G401 (cell line): ENCODE measurements around the gene RCE1. TPM values are rescaled to one million over a fixed set of nuclear protein-coding genes. Genes with fewer than 3 reads are reported as not detected.

Experiments
- DNase-seq: peaks from one replicate; pipeline ENCODE4 v3.0.0-alpha.2; 2015; ENCODE audit warnings: low spot score
- in situ Hi-C: cut with HindIII; loops from 2 replicates; pipeline ENCODE4 v1.10.0; 2016; ENCODE audit warnings: low sequenced_read_pairs, mixed read lengths
- total RNA-seq: library from RNA; depleted of rRNA; stranded (reverse); fragments of >200 nt; shearing (Covaris generic); gene quantifications from 2 replicates; pipeline ENCODE4 v1.2.3, GENCODE V29; 2014

Gene RCE1
- total RNA-seq, 1 experiment from 2014 or later, result 32.7 TPM

GRCh38 chr11:66843776-66844495, 695 bp downstream of the RCE1 start:
- in situ Hi-C loops, result no loop called here
- DNase-seq, result no peak

DNA sequence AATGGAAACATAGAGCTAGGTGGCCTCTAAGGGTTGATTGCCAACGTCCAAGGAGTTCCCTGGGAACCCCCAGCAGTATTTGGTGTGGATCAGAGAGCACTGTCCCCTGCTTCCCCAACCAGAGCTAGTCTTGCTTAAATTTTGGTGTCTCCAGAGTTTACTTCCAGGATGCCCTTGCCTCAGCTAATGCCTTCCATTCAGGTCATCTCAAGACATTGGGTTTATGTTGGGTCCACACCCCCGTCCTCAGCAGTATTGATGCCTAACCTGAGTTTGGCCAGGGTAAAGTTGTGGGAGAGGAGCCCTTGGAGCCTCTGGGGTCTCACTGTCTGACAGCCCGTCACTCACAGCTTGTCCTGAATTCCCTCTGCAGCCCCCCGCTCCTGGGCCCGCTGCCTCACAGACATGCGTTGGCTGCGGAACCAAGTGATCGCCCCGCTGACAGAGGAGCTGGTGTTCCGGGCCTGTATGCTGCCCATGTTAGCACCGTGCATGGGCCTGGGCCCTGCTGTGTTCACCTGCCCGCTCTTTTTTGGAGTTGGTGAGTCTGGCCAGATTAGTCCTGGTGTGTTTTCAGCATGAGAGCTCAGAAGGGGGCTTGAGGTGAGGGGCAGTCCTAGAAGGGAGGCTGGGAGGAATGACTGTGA, 1.4 kb downstream of the RCE1 start:
- in situ Hi-C loops, result no loop called here
- no peak for DNase-seq

GRCh38 chr11:66845143-66845875, 2.1 kb downstream of the RCE1 start:
- in situ Hi-C loops, result no loop called here
- no peak for DNase-seq

GRCh38 chr11:66845876-66846212, 2.6 kb downstream of the RCE1 start:
- in situ Hi-C loops, result no loop called here

GRCh38 chr11:66846671-66847091, 3.4 kb downstream of the RCE1 start:
- in situ Hi-C loops, result no loop called here
- DNase-seq, result no peak

More at GRCh38 chr11:66845876-66846212, 2.6 kb downstream of the RCE1 start:
- no peak for DNase-seq

GRCh38 chr11:66847461-66848232, 4.4 kb downstream of the RCE1 start:
- DNase-seq, result no peak
- in situ Hi-C loops, result no loop called here

- in situ Hi-C loops, result no loop called here
These were observed 5.6 kb downstream of the RCE1 start for GRCh38 chr11:66848671-66849500.

DNA sequence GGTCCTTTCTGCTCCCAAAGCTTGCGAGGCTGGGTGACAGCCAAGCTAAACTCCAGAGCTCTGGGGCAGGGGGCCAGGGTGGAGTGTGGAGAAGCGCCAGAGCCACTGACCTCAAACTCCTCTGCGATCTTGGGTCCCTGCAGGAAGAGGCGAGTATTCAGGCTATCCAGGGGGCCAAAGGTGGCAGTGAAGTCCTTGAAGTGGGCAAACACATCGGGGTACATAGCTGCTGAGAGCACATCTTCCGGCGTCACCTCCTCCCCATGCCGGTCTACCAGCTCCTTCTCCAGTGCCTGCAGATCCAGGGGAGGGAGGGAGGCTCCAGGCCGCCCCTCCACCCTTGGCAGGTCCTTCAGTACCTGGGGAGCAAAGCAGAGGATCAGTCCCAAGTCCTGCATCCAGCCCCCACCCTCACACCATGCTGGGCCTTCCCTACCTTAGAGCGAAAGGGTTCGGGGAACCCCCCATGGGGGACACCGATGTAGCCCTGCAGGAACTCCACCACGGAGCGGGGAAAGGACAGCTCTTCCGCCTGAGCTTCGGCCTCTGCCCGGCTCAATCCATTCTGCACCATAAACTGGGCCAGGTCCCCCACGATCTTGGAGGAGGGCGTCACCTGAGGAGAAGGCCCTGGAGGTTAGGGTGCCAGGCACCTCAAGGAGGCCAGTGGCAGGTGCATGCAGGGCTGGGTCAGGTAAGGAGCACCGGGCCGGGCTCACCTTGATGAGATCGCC, 6.4 kb downstream of the RCE1 start:
- no peak for DNase-seq
- in situ Hi-C loops, result no loop called here

More at GRCh38 chr11:66848671-66849500, 5.6 kb downstream of the RCE1 start:
- no peak for DNase-seq

DNA sequence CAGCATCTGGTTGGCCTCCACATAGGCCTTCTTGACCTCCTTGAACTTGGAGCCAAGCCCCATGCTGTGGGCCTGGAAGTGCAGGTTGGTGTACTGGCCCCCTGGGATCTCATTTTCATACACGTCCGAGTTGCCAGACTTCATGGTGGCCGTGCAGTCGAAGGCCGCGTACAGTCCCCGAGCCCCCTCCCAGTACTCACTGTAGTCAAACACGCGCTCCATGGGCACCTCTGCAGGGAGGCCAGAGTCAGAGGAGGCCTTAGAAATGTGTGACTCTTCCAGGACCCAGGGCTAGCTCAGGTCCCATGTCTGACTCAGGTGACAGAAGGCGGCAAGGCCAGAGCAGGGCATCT, 7.0 kb downstream of the RCE1 start:
- in situ Hi-C loops, result no loop called here
- DNase-seq, result no peak

DNA sequence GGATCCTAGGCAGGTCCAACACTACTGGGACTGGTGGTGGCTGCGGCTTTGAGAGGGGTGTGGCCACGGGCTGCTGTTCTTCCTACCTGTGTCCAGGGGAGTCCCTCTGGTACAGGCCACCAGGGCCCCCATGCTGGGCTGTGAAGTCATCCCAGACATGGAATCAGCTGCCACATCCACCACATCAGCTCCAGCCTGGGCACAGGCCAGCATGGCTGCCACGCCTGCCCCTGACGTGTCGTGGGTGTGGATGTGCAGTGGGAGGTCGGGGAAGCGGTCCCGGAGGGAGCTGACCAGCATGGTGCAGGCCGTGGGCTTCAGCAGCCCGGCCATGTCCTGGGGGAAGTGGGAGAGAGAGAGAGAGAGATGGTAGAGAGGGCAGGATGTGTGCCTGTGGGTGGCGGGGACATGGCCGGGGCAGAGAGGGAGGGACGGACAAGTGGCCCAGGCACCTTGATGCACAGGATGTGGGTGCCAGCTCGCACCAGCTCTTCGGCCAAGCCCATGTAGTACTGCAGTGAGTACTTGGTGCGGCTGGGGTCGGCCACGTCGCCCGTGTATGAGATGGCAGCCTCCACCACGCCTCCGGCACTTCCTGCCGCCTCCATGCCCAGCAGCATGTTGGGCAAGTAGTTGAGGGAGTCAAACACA, 7.5 kb downstream of the RCE1 start:
- in situ Hi-C loops, result no loop called here
- no peak for DNase-seq

DNA sequence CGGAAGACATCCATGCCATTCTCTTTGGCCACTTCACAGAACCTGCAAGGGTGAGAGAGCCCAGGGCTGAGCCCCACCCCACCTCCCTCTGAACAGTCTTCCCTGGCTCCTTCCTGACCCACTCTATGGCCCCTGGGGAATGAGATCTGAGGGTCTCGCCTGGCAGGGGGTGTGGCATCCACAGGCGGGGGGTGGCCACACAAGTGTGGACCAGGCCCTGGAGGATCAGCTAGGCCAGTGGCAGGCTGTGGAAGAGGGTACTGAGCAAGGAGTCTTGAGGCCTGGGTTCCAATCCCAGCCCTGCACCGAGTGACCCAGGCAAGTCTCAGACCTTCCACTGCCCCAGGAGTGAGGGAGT, 8.0 kb downstream of the RCE1 start:
- no peak for DNase-seq
- in situ Hi-C loops, result no loop called here

GRCh38 chr11:66851698-66852465, 8.6 kb downstream of the RCE1 start:
- DNase-seq, result no peak
- in situ Hi-C loops, result no loop called here

GRCh38 chr11:66852466-66853241, 9.4 kb downstream of the RCE1 start:
- DNase-seq, result no peak
- in situ Hi-C loops, result no loop called here

GRCh38 chr11:66853242-66854229, 10.3 kb downstream of the RCE1 start:
- in situ Hi-C loops, result no loop called here
- DNase-seq, result no peak

GRCh38 chr11:66854231-66854661, 11.0 kb downstream of the RCE1 start:
- in situ Hi-C loops, result no loop called here
- DNase-seq, result no peak
